Measurements from ENCODE around the gene SPOP.

GRCh38 chr17:49587366-49588073 is 90.4 kb downstream of the SPOP start:
- TF ChIP-seq POLR2A (IDR thresholded peaks at IDR 0.05), result no peak
- TF ChIP-seq CTCF (IDR thresholded peaks at IDR 0.05), result no peak
